GM23338 (cell line): ENCODE data around the gene AHI1.

Source experiments
- CREB1 ChIP-seq: fragments of 250-450 bp; sonication (Bioruptor Pico); IDR thresholded peaks from 2 replicates; pipeline ENCODE4 v1.5.0; 2020; ENCODE audit warnings: low read depth, mild to moderate bottlenecking, moderate library complexity
- ETS1 ChIP-seq: IDR thresholded peaks from 2 replicates; pipeline ENCODE4 v1.6.1; 2016; ENCODE audit warnings: antibody characterized with exemption
- EZH2 ChIP-seq: fragments of 200-600 bp; sonication (generic); IDR thresholded peaks from one replicate; pipeline ENCODE4 v1.8.0; 2017; ENCODE audit warnings: antibody characterized with exemption, mild to moderate bottlenecking, low read depth; ENCODE audit not compliant: unreplicated experiment
- EZH2phosphoT487 ChIP-seq: fragments of 200-600 bp; sonication (generic); IDR thresholded peaks from one replicate; pipeline ENCODE4 v1.8.1; 2018; ENCODE audit warnings: antibody characterized with exemption; ENCODE audit not compliant: unreplicated experiment
- JUNB ChIP-seq: IDR thresholded peaks from one replicate; pipeline ENCODE4 v1.6.1; 2016; ENCODE audit warnings: antibody characterized with exemption; ENCODE audit not compliant: unreplicated experiment
- NANOG ChIP-seq: IDR thresholded peaks from 2 replicates; pipeline ENCODE4 v1.6.1; 2016; ENCODE audit warnings: antibody characterized with exemption, borderline replicate concordance
- POLR2AphosphoS5 ChIP-seq: IDR thresholded peaks from 2 replicates; pipeline ENCODE4 v1.6.1; 2016; ENCODE audit warnings: antibody characterized with exemption, low read depth
- ZNF114 ChIP-seq: fragments of 250-450 bp; sonication (Bioruptor Pico); IDR thresholded peaks from 2 replicates; pipeline ENCODE4 v1.5.0; 2020; ENCODE audit warnings: mild to moderate bottlenecking, moderate library complexity
- ZNF331 ChIP-seq: fragments of 250-450 bp; sonication (Bioruptor Pico); IDR thresholded peaks from 2 replicates; pipeline ENCODE4 v1.5.0; 2020; ENCODE audit warnings: low read depth, mild to moderate bottlenecking, moderate library complexity
- TF ChIP-seq, protein P1 (sequence below), 2 experiments: fragments of 200-600 bp in 1 of 2; sonication (generic) in 1 of 2; conservative IDR thresholded peaks; 2 replicates each; pipeline versions ENCODE4 v1.5.1 to v1.6.1; 2016 to 2017; ENCODE audit warnings: antibody characterized with exemption in 2 of 2, low read depth in 2 of 2, mild to moderate bottlenecking in 2 of 2, moderate library complexity in 1 of 2
- TF ChIP-seq, protein P2 (sequence below): IDR thresholded peaks from one replicate; pipeline ENCODE4 v1.6.1; 2018; ENCODE audit warnings: antibody characterized with exemption; ENCODE audit not compliant: unreplicated experiment
- TF ChIP-seq, protein P3 (sequence below): fragments of 250-450 bp; sonication (Bioruptor Pico); IDR thresholded peaks from 2 replicates; pipeline ENCODE4 v1.5.0; 2020; ENCODE audit warnings: mild to moderate bottlenecking, moderate library complexity

DNA sequence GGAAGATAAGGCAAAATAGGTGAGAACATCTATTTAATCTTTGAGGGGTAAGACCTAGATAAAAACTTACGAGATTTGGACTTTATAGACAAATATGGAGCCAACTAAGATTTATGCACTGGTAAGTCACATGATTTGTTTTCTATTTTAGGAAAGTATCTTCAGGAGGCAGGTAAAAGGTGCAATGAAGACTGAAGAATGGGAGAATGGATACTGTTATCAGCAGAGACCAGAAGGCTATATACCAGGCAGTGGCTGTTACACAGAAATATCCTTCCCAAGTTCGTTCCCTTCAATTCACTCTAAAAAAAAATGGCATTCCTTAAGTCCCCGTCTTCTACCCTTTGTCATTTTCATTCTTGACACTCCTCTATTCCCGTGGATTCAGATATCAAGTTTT, 192.7 kb downstream of the AHI1 start:
- TF ChIP-seq, protein P1, sequence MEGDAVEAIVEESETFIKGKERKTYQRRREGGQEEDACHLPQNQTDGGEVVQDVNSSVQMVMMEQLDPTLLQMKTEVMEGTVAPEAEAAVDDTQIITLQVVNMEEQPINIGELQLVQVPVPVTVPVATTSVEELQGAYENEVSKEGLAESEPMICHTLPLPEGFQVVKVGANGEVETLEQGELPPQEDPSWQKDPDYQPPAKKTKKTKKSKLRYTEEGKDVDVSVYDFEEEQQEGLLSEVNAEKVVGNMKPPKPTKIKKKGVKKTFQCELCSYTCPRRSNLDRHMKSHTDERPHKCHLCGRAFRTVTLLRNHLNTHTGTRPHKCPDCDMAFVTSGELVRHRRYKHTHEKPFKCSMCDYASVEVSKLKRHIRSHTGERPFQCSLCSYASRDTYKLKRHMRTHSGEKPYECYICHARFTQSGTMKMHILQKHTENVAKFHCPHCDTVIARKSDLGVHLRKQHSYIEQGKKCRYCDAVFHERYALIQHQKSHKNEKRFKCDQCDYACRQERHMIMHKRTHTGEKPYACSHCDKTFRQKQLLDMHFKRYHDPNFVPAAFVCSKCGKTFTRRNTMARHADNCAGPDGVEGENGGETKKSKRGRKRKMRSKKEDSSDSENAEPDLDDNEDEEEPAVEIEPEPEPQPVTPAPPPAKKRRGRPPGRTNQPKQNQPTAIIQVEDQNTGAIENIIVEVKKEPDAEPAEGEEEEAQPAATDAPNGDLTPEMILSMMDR (conservative IDR thresholded peaks at IDR 0.05; ENCODE audit: low read depth in 2 of 2), result no peak
- no peak for TF ChIP-seq POLR2AphosphoS5
- no peak for TF ChIP-seq EZH2
- TF ChIP-seq ZNF331 (CRISPR knock-in tag), result no peak
- TF ChIP-seq CREB1, result no peak
- no peak for TF ChIP-seq ZNF114
- no peak for TF ChIP-seq JUNB
- TF ChIP-seq NANOG, result no peak
- no peak for TF ChIP-seq ETS1
- TF ChIP-seq, protein P2, sequence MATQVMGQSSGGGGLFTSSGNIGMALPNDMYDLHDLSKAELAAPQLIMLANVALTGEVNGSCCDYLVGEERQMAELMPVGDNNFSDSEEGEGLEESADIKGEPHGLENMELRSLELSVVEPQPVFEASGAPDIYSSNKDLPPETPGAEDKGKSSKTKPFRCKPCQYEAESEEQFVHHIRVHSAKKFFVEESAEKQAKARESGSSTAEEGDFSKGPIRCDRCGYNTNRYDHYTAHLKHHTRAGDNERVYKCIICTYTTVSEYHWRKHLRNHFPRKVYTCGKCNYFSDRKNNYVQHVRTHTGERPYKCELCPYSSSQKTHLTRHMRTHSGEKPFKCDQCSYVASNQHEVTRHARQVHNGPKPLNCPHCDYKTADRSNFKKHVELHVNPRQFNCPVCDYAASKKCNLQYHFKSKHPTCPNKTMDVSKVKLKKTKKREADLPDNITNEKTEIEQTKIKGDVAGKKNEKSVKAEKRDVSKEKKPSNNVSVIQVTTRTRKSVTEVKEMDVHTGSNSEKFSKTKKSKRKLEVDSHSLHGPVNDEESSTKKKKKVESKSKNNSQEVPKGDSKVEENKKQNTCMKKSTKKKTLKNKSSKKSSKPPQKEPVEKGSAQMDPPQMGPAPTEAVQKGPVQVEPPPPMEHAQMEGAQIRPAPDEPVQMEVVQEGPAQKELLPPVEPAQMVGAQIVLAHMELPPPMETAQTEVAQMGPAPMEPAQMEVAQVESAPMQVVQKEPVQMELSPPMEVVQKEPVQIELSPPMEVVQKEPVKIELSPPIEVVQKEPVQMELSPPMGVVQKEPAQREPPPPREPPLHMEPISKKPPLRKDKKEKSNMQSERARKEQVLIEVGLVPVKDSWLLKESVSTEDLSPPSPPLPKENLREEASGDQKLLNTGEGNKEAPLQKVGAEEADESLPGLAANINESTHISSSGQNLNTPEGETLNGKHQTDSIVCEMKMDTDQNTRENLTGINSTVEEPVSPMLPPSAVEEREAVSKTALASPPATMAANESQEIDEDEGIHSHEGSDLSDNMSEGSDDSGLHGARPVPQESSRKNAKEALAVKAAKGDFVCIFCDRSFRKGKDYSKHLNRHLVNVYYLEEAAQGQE, result no peak
- TF ChIP-seq EZH2phosphoT487, result no peak
- TF ChIP-seq, protein P3, sequence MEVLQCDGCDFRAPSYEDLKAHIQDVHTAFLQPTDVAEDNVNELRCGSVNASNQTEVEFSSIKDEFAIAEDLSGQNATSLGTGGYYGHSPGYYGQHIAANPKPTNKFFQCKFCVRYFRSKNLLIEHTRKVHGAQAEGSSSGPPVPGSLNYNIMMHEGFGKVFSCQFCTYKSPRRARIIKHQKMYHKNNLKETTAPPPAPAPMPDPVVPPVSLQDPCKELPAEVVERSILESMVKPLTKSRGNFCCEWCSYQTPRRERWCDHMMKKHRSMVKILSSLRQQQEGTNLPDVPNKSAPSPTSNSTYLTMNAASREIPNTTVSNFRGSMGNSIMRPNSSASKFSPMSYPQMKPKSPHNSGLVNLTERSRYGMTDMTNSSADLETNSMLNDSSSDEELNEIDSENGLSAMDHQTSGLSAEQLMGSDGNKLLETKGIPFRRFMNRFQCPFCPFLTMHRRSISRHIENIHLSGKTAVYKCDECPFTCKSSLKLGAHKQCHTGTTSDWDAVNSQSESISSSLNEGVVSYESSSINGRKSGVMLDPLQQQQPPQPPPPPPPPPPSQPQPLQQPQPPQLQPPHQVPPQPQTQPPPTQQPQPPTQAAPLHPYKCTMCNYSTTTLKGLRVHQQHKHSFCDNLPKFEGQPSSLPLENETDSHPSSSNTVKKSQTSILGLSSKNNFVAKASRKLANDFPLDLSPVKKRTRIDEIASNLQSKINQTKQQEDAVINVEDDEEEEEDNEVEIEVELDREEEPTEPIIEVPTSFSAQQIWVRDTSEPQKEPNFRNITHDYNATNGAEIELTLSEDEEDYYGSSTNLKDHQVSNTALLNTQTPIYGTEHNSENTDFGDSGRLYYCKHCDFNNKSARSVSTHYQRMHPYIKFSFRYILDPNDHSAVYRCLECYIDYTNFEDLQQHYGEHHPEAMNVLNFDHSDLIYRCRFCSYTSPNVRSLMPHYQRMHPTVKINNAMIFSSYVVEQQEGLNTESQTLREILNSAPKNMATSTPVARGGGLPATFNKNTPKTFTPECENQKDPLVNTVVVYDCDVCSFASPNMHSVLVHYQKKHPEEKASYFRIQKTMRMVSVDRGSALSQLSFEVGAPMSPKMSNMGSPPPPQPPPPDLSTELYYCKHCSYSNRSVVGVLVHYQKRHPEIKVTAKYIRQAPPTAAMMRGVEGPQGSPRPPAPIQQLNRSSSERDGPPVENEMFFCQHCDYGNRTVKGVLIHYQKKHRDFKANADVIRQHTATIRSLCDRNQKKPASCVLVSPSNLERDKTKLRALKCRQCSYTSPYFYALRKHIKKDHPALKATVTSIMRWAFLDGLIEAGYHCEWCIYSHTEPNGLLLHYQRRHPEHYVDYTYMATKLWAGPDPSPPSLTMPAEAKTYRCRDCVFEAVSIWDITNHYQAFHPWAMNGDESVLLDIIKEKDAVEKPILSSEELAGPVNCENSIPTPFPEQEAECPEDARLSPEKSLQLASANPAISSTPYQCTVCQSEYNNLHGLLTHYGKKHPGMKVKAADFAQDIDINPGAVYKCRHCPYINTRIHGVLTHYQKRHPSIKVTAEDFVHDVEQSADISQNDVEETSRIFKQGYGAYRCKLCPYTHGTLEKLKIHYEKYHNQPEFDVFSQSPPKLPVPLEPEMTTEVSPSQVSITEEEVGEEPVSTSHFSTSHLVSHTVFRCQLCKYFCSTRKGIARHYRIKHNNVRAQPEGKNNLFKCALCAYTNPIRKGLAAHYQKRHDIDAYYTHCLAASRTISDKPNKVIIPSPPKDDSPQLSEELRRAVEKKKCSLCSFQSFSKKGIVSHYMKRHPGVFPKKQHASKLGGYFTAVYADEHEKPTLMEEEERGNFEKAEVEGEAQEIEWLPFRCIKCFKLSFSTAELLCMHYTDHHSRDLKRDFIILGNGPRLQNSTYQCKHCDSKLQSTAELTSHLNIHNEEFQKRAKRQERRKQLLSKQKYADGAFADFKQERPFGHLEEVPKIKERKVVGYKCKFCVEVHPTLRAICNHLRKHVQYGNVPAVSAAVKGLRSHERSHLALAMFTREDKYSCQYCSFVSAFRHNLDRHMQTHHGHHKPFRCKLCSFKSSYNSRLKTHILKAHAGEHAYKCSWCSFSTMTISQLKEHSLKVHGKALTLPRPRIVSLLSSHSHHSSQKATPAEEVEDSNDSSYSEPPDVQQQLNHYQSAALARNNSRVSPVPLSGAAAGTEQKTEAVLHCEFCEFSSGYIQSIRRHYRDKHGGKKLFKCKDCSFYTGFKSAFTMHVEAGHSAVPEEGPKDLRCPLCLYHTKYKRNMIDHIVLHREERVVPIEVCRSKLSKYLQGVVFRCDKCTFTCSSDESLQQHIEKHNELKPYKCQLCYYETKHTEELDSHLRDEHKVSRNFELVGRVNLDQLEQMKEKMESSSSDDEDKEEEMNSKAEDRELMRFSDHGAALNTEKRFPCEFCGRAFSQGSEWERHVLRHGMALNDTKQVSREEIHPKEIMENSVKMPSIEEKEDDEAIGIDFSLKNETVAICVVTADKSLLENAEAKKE (CRISPR knock-in tag), result no peak
